ENCODE measurements around the gene SYTL1. TPM values are rescaled to one million over a fixed set of nuclear protein-coding genes. Genes with fewer than 3 reads are reported as not detected.

SYTL1 gene
- polyA plus RNA-seq, 1 of the 3 experiments (the other 2 are of a cell fraction), result 3.0 TPM

- Histone ChIP-seq H3K27me3 (ENCODE audit: insufficient read depth) (no peaks in the 10 kb centered on the region), H3K4me2 (no peak overlapping the region), H3K79me2 (ENCODE audit: insufficient read depth) (no peaks in the 10 kb centered on the region), H2AFZ (ENCODE audit: low read depth) (no peak overlapping the region), H3K9me3 (no peaks in the 10 kb centered on the region), H3K9me2 (no peaks in the 10 kb centered on the region), H3F3A (replicated peaks; ENCODE audit: insufficient read depth) (no peaks in the 10 kb centered on the region), H3K27ac (ENCODE audit: low read depth in 2 of 2, low read length in 1 of 2) (no peak overlapping the region), H4K20me1 (ENCODE audit: insufficient read depth) (no peaks in the 10 kb centered on the region), H3K4me3 (ENCODE audit: low read depth in 2 of 2, low read length in 1 of 2) (no peak overlapping the region), H3K36me3 (replicated peaks in 1 of 2; ENCODE audit: control insufficient read depth in 1 of 2, insufficient read depth in 2 of 2, low read length in 1 of 2) (no peaks in the 10 kb centered on the region), H3K4me1 (ENCODE audit: control insufficient read depth in 1 of 2, insufficient read depth in 2 of 2, low read depth in 1 of 2, low read length in 1 of 2) (peaks cover 0 to 10% of the 10 kb centered on the region in 2 experiments; a peak in 1 of 4 replicates), H3K9ac (no peak overlapping the region)
- ChIA-PET CTCF (interaction anchor here (0.6 to 13.1 kb wide), 11 partner anchors 9 to 333 kb away, joined by 3 to 154 read pairs (median 5); partner anchors contain the start of gene MAP3K6), POLR2A (no interaction called here)
- no peak for DNase-seq
- no peak for TF ChIP-seq TCF12 (IDR thresholded peaks at IDR 0.05)
- no peak for TF ChIP-seq ZBTB33 (IDR thresholded peaks at IDR 0.05; ENCODE audit: borderline replicate concordance, low read depth)
- 92% methylated on average over 12 of the region's 12 CpGs for WGBS (ENCODE audit: low lambda C conversion rate)
Observed at GRCh38 chr1:27377760-27378495, 36.1 kb downstream of the SYTL1 start.

- no peaks in the 10 kb centered on the region for H3K9me2 ChIP-seq
- no peaks in the 10 kb centered on the region for H3K9me3 ChIP-seq
- no peak overlapping the region for H3K4me3 ChIP-seq (ENCODE audit: low read depth in 2 of 2, low read length in 1 of 2)
- 90% methylated on average over 4 of the region's 11 CpGs for WGBS (ENCODE audit: low lambda C conversion rate)
- no peak for DNase-seq
- no peak overlapping the region for H2AFZ ChIP-seq (ENCODE audit: low read depth)
- H3K4me1 ChIP-seq (ENCODE audit: control insufficient read depth in 1 of 2, insufficient read depth in 2 of 2, low read depth in 1 of 2, low read length in 1 of 2), result peaks cover 0 to 10% of the 10 kb centered on the region in 2 experiments; a peak in 1 of 4 replicates
- no peak overlapping the region for H3K27ac ChIP-seq (ENCODE audit: low read depth in 2 of 2, low read length in 1 of 2)
- H3K36me3 ChIP-seq (replicated peaks in 1 of 2; ENCODE audit: control insufficient read depth in 1 of 2, insufficient read depth in 2 of 2, low read length in 1 of 2), result no peaks in the 10 kb centered on the region
- no peak for TF ChIP-seq SIN3A (IDR thresholded peaks at IDR 0.05; ENCODE audit: borderline replicate concordance, low read depth, low read length)
- TF ChIP-seq YY1 (IDR thresholded peaks at IDR 0.05; ENCODE audit: low read depth), result no peak
- TF ChIP-seq MXI1 (IDR thresholded peaks at IDR 0.05; ENCODE audit: low read depth, low read length), result no peak
- no peak for TF ChIP-seq GATA2 (CRISPR knock-in tag; IDR thresholded peaks at IDR 0.05)
- no peak for TF ChIP-seq NRF1 (IDR thresholded peaks at IDR 0.05; ENCODE audit: low read depth, low read length)
- no peak for TF ChIP-seq SMC3 (IDR thresholded peaks at IDR 0.05; ENCODE audit: low read depth, low read length)
- no peak for TF ChIP-seq MAX (IDR thresholded peaks at IDR 0.05; ENCODE audit: low read depth)
- TF ChIP-seq TCF12 (IDR thresholded peaks at IDR 0.05), result no peak
- TF ChIP-seq MEF2A (IDR thresholded peaks at IDR 0.05; ENCODE audit: borderline replicate concordance, low read depth), result no peak
- H3K9ac ChIP-seq, result no peak overlapping the region
- no peaks in the 10 kb centered on the region for H3K27me3 ChIP-seq (ENCODE audit: insufficient read depth)
- ChIA-PET POLR2A (interaction anchor here (0.6 to 1.1 kb wide), 2 partner anchors 14 to 122 kb away, joined by 3 read pairs; no protein-coding TSS in a partner anchor), CTCF (interaction anchor here (1.0 to 13.1 kb wide), 8 partner anchors 9 to 229 kb away, joined by 4 to 154 read pairs (median 10); partner anchors contain the start of gene MAP3K6)
- H3F3A ChIP-seq (replicated peaks; ENCODE audit: insufficient read depth), result no peaks in the 10 kb centered on the region
- no peaks in the 10 kb centered on the region for H3K79me2 ChIP-seq (ENCODE audit: insufficient read depth)
- no peak overlapping the region for H3K4me2 ChIP-seq
- H4K20me1 ChIP-seq (ENCODE audit: insufficient read depth), result no peaks in the 10 kb centered on the region
Observed at GRCh38 chr1:27379564-27380122, 37.8 kb downstream of the SYTL1 start.
